ENCODE measurements around the gene IDI1.
"Not testable (repeated sequence)": the region's sequence is repeated elsewhere in the genome, so short reads cannot be mapped to it uniquely, and the experiment has no call there.

GRCh38 chr10:1066734-1067133 lies 17.8 kb upstream of the IDI1 start:
- TF ChIP-seq, protein P1, sequence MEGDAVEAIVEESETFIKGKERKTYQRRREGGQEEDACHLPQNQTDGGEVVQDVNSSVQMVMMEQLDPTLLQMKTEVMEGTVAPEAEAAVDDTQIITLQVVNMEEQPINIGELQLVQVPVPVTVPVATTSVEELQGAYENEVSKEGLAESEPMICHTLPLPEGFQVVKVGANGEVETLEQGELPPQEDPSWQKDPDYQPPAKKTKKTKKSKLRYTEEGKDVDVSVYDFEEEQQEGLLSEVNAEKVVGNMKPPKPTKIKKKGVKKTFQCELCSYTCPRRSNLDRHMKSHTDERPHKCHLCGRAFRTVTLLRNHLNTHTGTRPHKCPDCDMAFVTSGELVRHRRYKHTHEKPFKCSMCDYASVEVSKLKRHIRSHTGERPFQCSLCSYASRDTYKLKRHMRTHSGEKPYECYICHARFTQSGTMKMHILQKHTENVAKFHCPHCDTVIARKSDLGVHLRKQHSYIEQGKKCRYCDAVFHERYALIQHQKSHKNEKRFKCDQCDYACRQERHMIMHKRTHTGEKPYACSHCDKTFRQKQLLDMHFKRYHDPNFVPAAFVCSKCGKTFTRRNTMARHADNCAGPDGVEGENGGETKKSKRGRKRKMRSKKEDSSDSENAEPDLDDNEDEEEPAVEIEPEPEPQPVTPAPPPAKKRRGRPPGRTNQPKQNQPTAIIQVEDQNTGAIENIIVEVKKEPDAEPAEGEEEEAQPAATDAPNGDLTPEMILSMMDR (IDR thresholded peaks at IDR 0.05): not testable (repeated sequence)
- TF ChIP-seq POLR2A (IDR thresholded peaks at IDR 0.05): not testable (repeated sequence)

All from uterus (tissue), 2 donors.